AG09309 (cell line): ENCODE data around the gene YPEL1.

ENCODE experiments used
- DNase-seq: peaks from one replicate; pipeline ENCODE4 v3.0.0-alpha.2; 2010; ENCODE audit warnings: low read depth
- H3K4me3 ChIP-seq: 2 replicates; pipeline ENCODE4 v1.5.1; 2011; ENCODE audit warnings: mild to moderate bottlenecking, low read depth, low read length, moderate library complexity; ENCODE audit not compliant: control insufficient read depth
- TF ChIP-seq, protein P1 (sequence below): IDR thresholded peaks from 2 replicates; pipeline ENCODE4 v1.5.1; 2011; ENCODE audit warnings: mild to moderate bottlenecking, low read depth, low read length, inconsistent platforms; ENCODE audit not compliant: insufficient read depth, control insufficient read depth; ENCODE audit errors: missing control alignments

The YPEL1 gene

DNA sequence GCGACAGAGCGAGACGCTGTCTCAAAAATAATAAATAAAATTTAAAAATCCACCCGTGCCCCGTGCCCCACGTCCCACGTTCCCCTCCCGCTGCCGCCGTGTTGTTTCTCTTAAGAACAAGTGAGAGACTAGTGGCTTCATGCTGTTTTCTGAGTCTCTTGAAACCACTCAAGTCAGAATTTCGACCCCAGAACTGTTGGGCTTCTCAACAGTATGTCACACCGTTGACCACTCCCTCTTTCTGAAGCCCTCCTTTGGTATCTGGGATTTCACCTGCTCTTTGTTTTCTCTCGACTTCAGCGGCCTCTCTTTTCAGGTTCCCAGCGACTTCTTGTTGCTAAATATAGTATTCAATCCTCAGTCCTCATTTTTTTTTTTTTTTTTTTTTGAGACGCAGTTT is 68.8 kb downstream of the YPEL1 start:
- no peak for DNase-seq
- H3K4me3 ChIP-seq, result peak overlapping the region; percentile 97

GRCh38 chr22:21665047-21665851 is 70.3 kb downstream of the YPEL1 start:
- TF ChIP-seq, protein P1, sequence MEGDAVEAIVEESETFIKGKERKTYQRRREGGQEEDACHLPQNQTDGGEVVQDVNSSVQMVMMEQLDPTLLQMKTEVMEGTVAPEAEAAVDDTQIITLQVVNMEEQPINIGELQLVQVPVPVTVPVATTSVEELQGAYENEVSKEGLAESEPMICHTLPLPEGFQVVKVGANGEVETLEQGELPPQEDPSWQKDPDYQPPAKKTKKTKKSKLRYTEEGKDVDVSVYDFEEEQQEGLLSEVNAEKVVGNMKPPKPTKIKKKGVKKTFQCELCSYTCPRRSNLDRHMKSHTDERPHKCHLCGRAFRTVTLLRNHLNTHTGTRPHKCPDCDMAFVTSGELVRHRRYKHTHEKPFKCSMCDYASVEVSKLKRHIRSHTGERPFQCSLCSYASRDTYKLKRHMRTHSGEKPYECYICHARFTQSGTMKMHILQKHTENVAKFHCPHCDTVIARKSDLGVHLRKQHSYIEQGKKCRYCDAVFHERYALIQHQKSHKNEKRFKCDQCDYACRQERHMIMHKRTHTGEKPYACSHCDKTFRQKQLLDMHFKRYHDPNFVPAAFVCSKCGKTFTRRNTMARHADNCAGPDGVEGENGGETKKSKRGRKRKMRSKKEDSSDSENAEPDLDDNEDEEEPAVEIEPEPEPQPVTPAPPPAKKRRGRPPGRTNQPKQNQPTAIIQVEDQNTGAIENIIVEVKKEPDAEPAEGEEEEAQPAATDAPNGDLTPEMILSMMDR, result no peak
- DNase-seq, result no peak

More for the DNA sequence above, 68.8 kb downstream of the YPEL1 start:
- TF ChIP-seq, protein P1, result no peak

GRCh38 chr22:21663738-21664137 is 71.9 kb downstream of the YPEL1 start:
- no peak for DNase-seq
- TF ChIP-seq, protein P1, result no peak
- H3K4me3 ChIP-seq, result no peak overlapping the region

More at GRCh38 chr22:21665047-21665851, 70.3 kb downstream of the YPEL1 start:
- peak overlapping the region; percentile 97 for H3K4me3 ChIP-seq

GRCh38 chr22:21661991-21662390 is 73.6 kb downstream of the YPEL1 start:
- no peak for DNase-seq
- no peak overlapping the region for H3K4me3 ChIP-seq
- TF ChIP-seq, protein P1, result no peak

DNA sequence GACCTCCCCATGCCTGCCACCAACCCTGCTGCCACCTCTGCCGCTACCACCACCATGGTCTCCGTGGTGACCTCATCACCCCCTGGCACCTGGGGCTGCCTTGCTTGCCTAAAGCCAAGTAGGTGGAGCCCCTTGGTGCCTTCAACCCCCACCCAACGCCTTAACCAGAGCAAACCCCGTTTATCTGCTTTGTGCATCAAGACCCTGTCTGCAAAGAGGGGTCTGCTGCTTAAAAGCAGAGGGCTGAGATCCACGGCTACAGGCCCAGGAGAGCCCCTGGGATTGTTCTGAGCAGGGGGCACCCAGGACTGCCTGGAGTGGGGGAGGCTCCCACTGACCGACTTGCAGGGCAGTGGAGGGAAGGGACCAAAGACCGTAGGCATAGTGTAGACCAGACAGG is 74.7 kb downstream of the YPEL1 start:
- DNase-seq, result no peak
- TF ChIP-seq, protein P1, result no peak
- H3K4me3 ChIP-seq, result no peak overlapping the region

DNA sequence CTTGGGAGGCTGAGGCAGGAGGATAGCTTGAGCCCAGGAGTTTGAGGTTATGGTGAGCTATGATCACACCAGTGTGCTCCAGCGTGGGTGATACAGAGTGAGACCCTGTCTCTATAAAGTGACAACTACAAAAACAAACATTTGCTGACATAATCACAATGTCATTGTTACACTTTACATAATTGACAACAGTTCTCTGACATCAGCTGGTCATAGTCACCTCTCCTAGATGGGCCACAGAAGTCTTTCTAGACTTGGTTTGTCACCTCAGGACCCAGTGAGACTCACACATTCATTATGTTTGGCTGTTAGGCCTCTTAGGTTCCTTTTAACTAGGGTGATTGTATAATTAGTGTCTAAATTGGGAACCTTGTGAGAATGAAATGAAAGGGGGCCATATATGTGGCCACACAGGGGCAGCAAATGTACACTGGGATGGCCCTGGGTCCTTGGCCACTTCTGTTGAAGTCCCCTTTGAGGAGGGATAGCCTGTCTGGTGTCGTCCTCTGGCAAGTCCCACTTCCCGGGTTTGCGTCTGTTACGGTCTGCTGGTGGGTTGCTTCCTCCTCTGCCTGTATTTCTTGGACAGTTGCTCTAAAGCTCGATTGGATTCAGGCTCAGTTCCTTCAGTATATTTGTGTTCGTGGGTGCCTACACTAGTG is 75.6 kb downstream of the YPEL1 start:
- DNase-seq, result no peak
- no peak overlapping the region for H3K4me3 ChIP-seq
- TF ChIP-seq, protein P1, result no peak
